DOHH2 (cell line): ENCODE data around the gene PKHD1.

Experiments used
- EZH2phosphoT487 ChIP-seq: fragments of 200-600 bp; sonication (generic); IDR thresholded peaks from 2 replicates; pipeline ENCODE4 v1.6.1; 2017; ENCODE audit warnings: borderline replicate concordance, mild to moderate bottlenecking, antibody characterized with exemption, low read length, moderate library complexity, mixed read lengths
- TF ChIP-seq, protein P1 (sequence below): fragments of 200-600 bp; sonication (generic); IDR thresholded peaks from one replicate; pipeline ENCODE4 v1.5.1; 2014; ENCODE audit warnings: antibody characterized with exemption, mild to moderate bottlenecking, low read depth, low read length; ENCODE audit not compliant: poor library complexity, severe bottlenecking

- TF ChIP-seq, protein P1, sequence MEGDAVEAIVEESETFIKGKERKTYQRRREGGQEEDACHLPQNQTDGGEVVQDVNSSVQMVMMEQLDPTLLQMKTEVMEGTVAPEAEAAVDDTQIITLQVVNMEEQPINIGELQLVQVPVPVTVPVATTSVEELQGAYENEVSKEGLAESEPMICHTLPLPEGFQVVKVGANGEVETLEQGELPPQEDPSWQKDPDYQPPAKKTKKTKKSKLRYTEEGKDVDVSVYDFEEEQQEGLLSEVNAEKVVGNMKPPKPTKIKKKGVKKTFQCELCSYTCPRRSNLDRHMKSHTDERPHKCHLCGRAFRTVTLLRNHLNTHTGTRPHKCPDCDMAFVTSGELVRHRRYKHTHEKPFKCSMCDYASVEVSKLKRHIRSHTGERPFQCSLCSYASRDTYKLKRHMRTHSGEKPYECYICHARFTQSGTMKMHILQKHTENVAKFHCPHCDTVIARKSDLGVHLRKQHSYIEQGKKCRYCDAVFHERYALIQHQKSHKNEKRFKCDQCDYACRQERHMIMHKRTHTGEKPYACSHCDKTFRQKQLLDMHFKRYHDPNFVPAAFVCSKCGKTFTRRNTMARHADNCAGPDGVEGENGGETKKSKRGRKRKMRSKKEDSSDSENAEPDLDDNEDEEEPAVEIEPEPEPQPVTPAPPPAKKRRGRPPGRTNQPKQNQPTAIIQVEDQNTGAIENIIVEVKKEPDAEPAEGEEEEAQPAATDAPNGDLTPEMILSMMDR = no peak
- TF ChIP-seq EZH2phosphoT487 = no peak
Observed at GRCh38 chr6:51617751-51618150, 469.7 kb downstream of the PKHD1 start.
